ENCODE data around the gene GATB. TPM values are rescaled to one million over a fixed set of nuclear protein-coding genes. Genes with fewer than 3 reads are reported as not detected.

GATB gene
- total and polyA plus RNA-seq, 10 of the 15 experiments (the other 5 are each of a cell fraction or from before 2014, with no cell fraction given) = 20.5 to 37.3 (median 30.5) TPM

DNA sequence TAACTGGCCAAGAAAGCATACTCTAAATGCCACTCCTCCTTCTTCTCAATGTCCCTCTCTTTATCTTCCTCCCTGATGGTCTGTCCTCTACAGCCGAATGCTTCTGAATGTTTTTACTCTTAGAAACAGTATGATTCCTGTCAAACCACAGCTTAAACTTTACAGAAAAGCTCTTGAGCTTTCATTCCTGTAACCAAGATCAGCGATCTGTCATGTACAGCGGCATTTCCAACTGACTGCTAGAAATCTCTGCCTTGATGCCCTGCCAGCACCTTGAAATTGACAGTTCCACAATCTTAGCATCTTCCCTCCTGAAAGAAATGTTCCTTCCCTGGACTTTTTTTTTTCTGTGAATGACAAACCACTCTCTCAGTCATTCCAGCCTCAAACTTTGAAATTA, 11.5 kb upstream of the GATB start:
- ChIA-PET RAD21 (ENCODE audit: unreplicated experiment) (no interaction called here), POLR2A (no interaction called here), SMC1A (ENCODE audit: uncharacterized antibody, unreplicated experiment) (no interaction called here), CTCF (no interaction called here)
- H3K36me3 ChIP-seq (ENCODE audit: control insufficient read depth in 2 of 2, insufficient read depth in 2 of 2, low read length in 1 of 2) = no peaks in the 10 kb centered on the region
- no peak for TF ChIP-seq HDAC2 (IDR thresholded peaks at IDR 0.05)
- TF ChIP-seq BACH1 (IDR thresholded peaks at IDR 0.05; ENCODE audit: borderline replicate concordance) = no peak
- TF ChIP-seq SMC3 (IDR thresholded peaks at IDR 0.05; ENCODE audit: borderline replicate concordance, low read length) = no peak
- H3K9ac ChIP-seq (ENCODE audit: control insufficient read depth, insufficient read depth, low read length) = no peak overlapping the region
- no peaks in the 10 kb centered on the region; a peak in 1 of 4 replicates for H3K27me3 ChIP-seq (replicated peaks in 1 of 2; ENCODE audit: control insufficient read depth in 2 of 2, insufficient read depth in 2 of 2, low read length in 1 of 2)
- H4K20me1 ChIP-seq (ENCODE audit: control insufficient read depth, insufficient read depth) = no peaks in the 10 kb centered on the region
- no peak overlapping the region for H3K4me2 ChIP-seq (ENCODE audit: control insufficient read depth, insufficient read depth)
- no peak overlapping the region for H3K4me3 ChIP-seq
- in situ Hi-C loops (cut with MboI) (no loop called here), intact Hi-C loops (cut with micrococcal nuclease; ENCODE audit: unreplicated experiment) (no loop called here)
- H3K79me2 ChIP-seq (ENCODE audit: control insufficient read depth, insufficient read depth, low read length) = no peaks in the 10 kb centered on the region
- H3K4me1 ChIP-seq (ENCODE audit: control insufficient read depth, insufficient read depth, low read length) = no peaks in the 10 kb centered on the region
- no peak overlapping the region for H2AFZ ChIP-seq (ENCODE audit: control insufficient read depth, low read depth, low read length)
- no peak overlapping the region for H3K27ac ChIP-seq (ENCODE audit: control insufficient read depth, insufficient read depth)
- no peak for DNase-seq (ENCODE audit: low read depth, low spot score)
- no TSS peak for BruUV-seq (replicated peaks)
- H3K9me3 ChIP-seq (replicated peaks; ENCODE audit: control insufficient read depth, insufficient read depth, low read length) = peaks cover 4% of the 10 kb centered on the region; the same call in 2 of the 3 replicates
- ATAC-seq = no peak
- FAIRE-seq = no peak
- 50% methylated on average over 3 of the region's 3 CpGs for WGBS (ENCODE audit: insufficient coverage, insufficient replicate concordance, low lambda C conversion rate, missing lambda C conversion rate)

DNA sequence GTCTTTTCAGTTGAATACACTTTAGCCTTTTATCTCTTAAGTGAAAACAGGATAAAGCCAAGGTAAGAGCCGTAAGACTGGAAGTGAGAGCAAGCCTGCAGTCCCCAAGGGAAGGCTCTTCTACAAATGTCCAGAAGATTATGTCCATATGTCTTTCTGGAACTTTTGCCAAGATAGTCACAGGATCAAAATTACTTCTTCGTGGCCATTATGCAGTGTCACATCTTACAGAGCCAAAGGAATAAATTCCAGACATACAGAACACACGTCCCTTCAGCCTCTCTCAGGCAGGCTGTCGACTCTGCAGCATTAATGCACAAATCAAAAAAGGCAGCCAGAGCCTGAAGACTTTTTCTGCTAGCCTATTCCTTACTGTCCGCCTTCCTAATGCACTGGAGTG, 10.9 kb upstream of the GATB start:
- under 1% methylated on average over 5 of the region's 5 CpGs for WGBS (ENCODE audit: insufficient coverage, insufficient replicate concordance, low lambda C conversion rate, missing lambda C conversion rate)
- RAD21 ChIA-PET (ENCODE audit: unreplicated experiment) = no interaction called here
- no TSS peak for BruUV-seq (replicated peaks)
- H3K4me1 ChIP-seq (ENCODE audit: control insufficient read depth, insufficient read depth, low read length) = no peaks in the 10 kb centered on the region
- TF ChIP-seq YBX1 (IDR thresholded peaks at IDR 0.05) = no peak
- TF ChIP-seq, protein P1, sequence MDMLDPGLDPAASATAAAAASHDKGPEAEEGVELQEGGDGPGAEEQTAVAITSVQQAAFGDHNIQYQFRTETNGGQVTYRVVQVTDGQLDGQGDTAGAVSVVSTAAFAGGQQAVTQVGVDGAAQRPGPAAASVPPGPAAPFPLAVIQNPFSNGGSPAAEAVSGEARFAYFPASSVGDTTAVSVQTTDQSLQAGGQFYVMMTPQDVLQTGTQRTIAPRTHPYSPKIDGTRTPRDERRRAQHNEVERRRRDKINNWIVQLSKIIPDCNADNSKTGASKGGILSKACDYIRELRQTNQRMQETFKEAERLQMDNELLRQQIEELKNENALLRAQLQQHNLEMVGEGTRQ (IDR thresholded peaks at IDR 0.05; ENCODE audit: borderline replicate concordance, low read depth, low read length) = no peak
- no peak for TF ChIP-seq NFXL1 (IDR thresholded peaks at IDR 0.05; ENCODE audit: borderline replicate concordance)
- TF ChIP-seq STAT3 (IDR thresholded peaks at IDR 0.05; ENCODE audit: low read depth, low read length) = no peak
- TF ChIP-seq BHLHE40 (IDR thresholded peaks at IDR 0.05; ENCODE audit: borderline replicate concordance in 1 of 2, low read depth in 2 of 2, low read length in 1 of 2) = no peak
- no peak for TF ChIP-seq SUPT20H (IDR thresholded peaks at IDR 0.05; ENCODE audit: borderline replicate concordance, control insufficient read depth, low read depth, low read length)
- no peak for TF ChIP-seq DPF2 (IDR thresholded peaks at IDR 0.05)
- H3K36me3 ChIP-seq (ENCODE audit: control insufficient read depth in 2 of 2, insufficient read depth in 2 of 2, low read length in 1 of 2) = no peaks in the 10 kb centered on the region
- no peak overlapping the region for H3K27ac ChIP-seq (ENCODE audit: control insufficient read depth, insufficient read depth)
- peaks cover 4% of the 10 kb centered on the region; the same call in 2 of the 3 replicates for H3K9me3 ChIP-seq (replicated peaks; ENCODE audit: control insufficient read depth, insufficient read depth, low read length)
- no peak for FAIRE-seq
- CTCF ChIA-PET = no interaction called here
- intact Hi-C loops (cut with micrococcal nuclease; ENCODE audit: unreplicated experiment) = no loop called here
- ATAC-seq = no peak
- H3K9ac ChIP-seq (ENCODE audit: control insufficient read depth, insufficient read depth, low read length) = no peak overlapping the region
- no peak overlapping the region for H2AFZ ChIP-seq (ENCODE audit: control insufficient read depth, low read depth, low read length)
- in situ Hi-C loops (cut with MboI) = no loop called here
- H3K4me3 ChIP-seq = no peak overlapping the region
- SMC1A ChIA-PET (ENCODE audit: uncharacterized antibody, unreplicated experiment) = interaction anchor here (0.6 kb wide), 1 partner anchor 8 kb away, joined by 3 read pairs; no protein-coding TSS in a partner anchor
- no peaks in the 10 kb centered on the region for H3K27me3 ChIP-seq (replicated peaks in 1 of 2; ENCODE audit: control insufficient read depth in 2 of 2, insufficient read depth in 2 of 2, low read length in 1 of 2)
- H3K4me2 ChIP-seq (ENCODE audit: control insufficient read depth, insufficient read depth) = no peak overlapping the region
- POLR2A ChIA-PET = no interaction called here
- no peaks in the 10 kb centered on the region for H3K79me2 ChIP-seq (ENCODE audit: control insufficient read depth, insufficient read depth, low read length)
- no peaks in the 10 kb centered on the region for H4K20me1 ChIP-seq (ENCODE audit: control insufficient read depth, insufficient read depth)
- DNase-seq (ENCODE audit: low read depth, low spot score) = no peak

Data from GM12878 (cell line).